H1 (cell line): ENCODE data around the gene SENP3. TPM values are rescaled to one million over a fixed set of nuclear protein-coding genes. Genes with fewer than 3 reads are reported as not detected.
A peak's percentile ranks its signal among the peaks of the same experiment; 100 is the strongest.

ENCODE experiments used
- CTCF ChIA-PET: fragments of 300-600 bp; sonication (Branson Sonifier 250); formaldehyde crosslinking; loops from one replicate; lab custom pipeline; 2021; ENCODE audit not compliant: partially characterized antibody; lab: Charles Lee
- POLR2A ChIA-PET: fragments of 300-600 bp; sonication (Branson Sonifier 250); formaldehyde crosslinking; loops from one replicate; lab custom pipeline; 2021; ENCODE audit warnings: inconsistent platforms; ENCODE audit not compliant: partially characterized antibody; lab: Charles Lee
- DNase-seq, 2 experiments: peaks; one replicate each; pipeline versions ENCODE4 v3.0.0 to v3.0.0-alpha.2; 2010 to 2022; ENCODE audit warnings: low spot score in 2 of 2, low read depth in 1 of 2, mixed read lengths in 1 of 2
- FAIRE-seq: peaks from 2 replicates; lab custom pipeline; 2011; peaks lifted over from hg19 to GRCh38; lab: Jason Lieb, UNC
- H2AFZ ChIP-seq: 2 replicates; pipeline ENCODE4 v1.8.1; 2012; ENCODE audit warnings: low read length, inconsistent platforms
- H2AK5ac ChIP-seq: 2 replicates; pipeline ENCODE4 v1.6.1; 2013; ENCODE audit warnings: low read depth, low read length
- H2BK120ac ChIP-seq: replicated peaks from 2 replicates; pipeline ENCODE3; 2013; ENCODE audit warnings: low read depth, low read length, inconsistent platforms
- H2BK12ac ChIP-seq: 2 replicates; pipeline ENCODE4 v1.6.1; 2013; ENCODE audit warnings: low read depth, low read length
- H2BK15ac ChIP-seq: 2 replicates; pipeline ENCODE4 v1.6.1; 2013; ENCODE audit warnings: low read length
- H2BK20ac ChIP-seq: 2 replicates; pipeline ENCODE4 v1.6.1; 2013; ENCODE audit warnings: low read length
- H2BK5ac ChIP-seq: 2 replicates; pipeline ENCODE4 v1.6.1; 2013; ENCODE audit warnings: low read depth, low read length
- H3K14ac ChIP-seq: 2 replicates; pipeline ENCODE4 v1.6.1; 2013; ENCODE audit warnings: inconsistent platforms; ENCODE audit not compliant: insufficient read length
- H3K18ac ChIP-seq: 2 replicates; pipeline ENCODE4 v1.6.1; 2013; ENCODE audit warnings: low read length; ENCODE audit errors: extremely low read depth
- H3K23ac ChIP-seq: 2 replicates; pipeline ENCODE4 v1.6.1; 2013; ENCODE audit warnings: inconsistent platforms; ENCODE audit not compliant: insufficient read length
- H3K23me2 ChIP-seq: 2 replicates; pipeline ENCODE4 v1.6.1; 2013; ENCODE audit warnings: low read depth, low read length
- H3K27ac ChIP-seq: 2 replicates; pipeline ENCODE4 v1.6.1; 2011; ENCODE audit warnings: low read depth, low read length, inconsistent platforms
- H3K27me3 ChIP-seq, 4 experiments: replicated peaks in 1 of 4; 1 replicate in 1 of 4; 2 replicates in 3 of 4; pipeline versions ENCODE4 v1.6.1 to v1.8.1; 2011 to 2013; ENCODE audit warnings: low read length in 3 of 4, mild to moderate bottlenecking in 3 of 4, inconsistent platforms in 2 of 4, mixed read lengths in 2 of 4, moderate library complexity in 1 of 4; ENCODE audit not compliant: control insufficient read depth in 3 of 4, insufficient read depth in 3 of 4; ENCODE audit errors: extremely low read depth in 1 of 4
- H3K36me3 ChIP-seq, 4 experiments: 2 replicates each; pipeline versions ENCODE4 v1.6.1 to v1.8.1; 2011 to 2013; ENCODE audit warnings: mild to moderate bottlenecking in 4 of 4, low read length in 3 of 4, moderate library complexity in 2 of 4, control low read depth in 1 of 4, inconsistent platforms in 1 of 4; ENCODE audit not compliant: insufficient read depth in 4 of 4, control insufficient read depth in 2 of 4
- H3K4ac ChIP-seq: replicated peaks from 2 replicates; pipeline ENCODE3; 2013; ENCODE audit warnings: low read length, low read depth, mixed read lengths, inconsistent platforms; ENCODE audit not compliant: insufficient read length
- H3K4me1 ChIP-seq, 4 experiments: replicated peaks in 1 of 4; 1 replicate in 1 of 4; 2 replicates in 3 of 4; pipeline versions ENCODE4 v1.6.1 to v1.8.1; 2011 to 2013; ENCODE audit warnings: low read length in 3 of 4, inconsistent platforms in 2 of 4, mixed read lengths in 1 of 4; ENCODE audit not compliant: insufficient read depth in 4 of 4, control insufficient read depth in 3 of 4
- H3K4me2 ChIP-seq, 2 experiments: 2 replicates each; pipeline versions ENCODE4 v1.6.1 to v1.8.1; 2011 to 2013; ENCODE audit warnings: low read depth in 2 of 2, low read length in 2 of 2, control low read depth in 1 of 2, inconsistent platforms in 1 of 2, mild to moderate bottlenecking in 1 of 2; ENCODE audit not compliant: insufficient read depth in 1 of 2
- H3K4me3 ChIP-seq, 4 experiments: fragments of 200-600, 300-600 bp in 1 of 4; sonication (generic), shearing (Covaris generic), sonication (Bioruptor Twin) in 1 of 4; 2 replicates each; pipeline versions ENCODE4 v1.5.1 to v1.8.1; 2011 to 2016; ENCODE audit warnings: low read length in 4 of 4, low read depth in 3 of 4, control low read depth in 2 of 4, inconsistent platforms in 2 of 4, mild to moderate bottlenecking in 2 of 4, mixed read lengths in 1 of 4, moderate library complexity in 1 of 4; ENCODE audit not compliant: insufficient read depth in 2 of 4; ENCODE audit errors: extremely low read depth in 1 of 4
- H3K56ac ChIP-seq: replicated peaks from 2 replicates; pipeline ENCODE3; 2013; ENCODE audit warnings: low read depth, mild to moderate bottlenecking, mixed read lengths, low read length, inconsistent platforms; ENCODE audit not compliant: insufficient read length
- H3K79me1 ChIP-seq: 2 replicates; pipeline ENCODE4 v1.6.1; 2013; ENCODE audit warnings: low read depth, low read length, control low read depth
- H3K79me2 ChIP-seq, 2 experiments: 2 replicates each; pipeline versions ENCODE4 v1.6.1 to v1.8.1; 2012 to 2013; ENCODE audit warnings: low read length in 2 of 2, mild to moderate bottlenecking in 2 of 2, inconsistent platforms in 1 of 2; ENCODE audit not compliant: insufficient read depth in 2 of 2, control insufficient read depth in 1 of 2
- H3K9ac ChIP-seq, 4 experiments: replicated peaks in 1 of 4; 1 replicate in 1 of 4; 2 replicates in 3 of 4; pipeline versions ENCODE4 v1.6.1 to v1.8.1; 2011 to 2013; ENCODE audit warnings: low read depth in 3 of 4, low read length in 3 of 4, control low read depth in 2 of 4, mild to moderate bottlenecking in 2 of 4, moderate library complexity in 2 of 4, inconsistent platforms in 1 of 4; ENCODE audit errors: extremely low read depth in 1 of 4
- H3K9me3 ChIP-seq, 2 experiments: 2 replicates each; pipeline versions ENCODE4 v1.6.1 to v1.8.1; 2012 to 2013; ENCODE audit warnings: mild to moderate bottlenecking in 2 of 2, moderate library complexity in 2 of 2, control low read depth in 1 of 2, inconsistent platforms in 1 of 2, low read depth in 1 of 2, low read length in 1 of 2, mixed read lengths in 1 of 2; ENCODE audit not compliant: insufficient read depth in 2 of 2
- H4K20me1 ChIP-seq, 2 experiments: replicated peaks in 1 of 2; 2 replicates each; pipeline versions ENCODE3 to v1.8.1; 2011 to 2013; ENCODE audit warnings: inconsistent platforms in 2 of 2, low read length in 2 of 2, mild to moderate bottlenecking in 1 of 2; ENCODE audit not compliant: insufficient read depth in 2 of 2, control insufficient read depth in 1 of 2
- H4K5ac ChIP-seq: 2 replicates; pipeline ENCODE4 v1.6.1; 2013; ENCODE audit warnings: low read length, low read depth, mixed read lengths, inconsistent platforms; ENCODE audit not compliant: insufficient read length
- H4K8ac ChIP-seq: 2 replicates; pipeline ENCODE4 v1.8.0; 2013; ENCODE audit warnings: mild to moderate bottlenecking, moderate library complexity, low read length, inconsistent platforms; ENCODE audit not compliant: insufficient read depth; ENCODE audit errors: extremely low read depth
- H4K91ac ChIP-seq: replicated peaks from 2 replicates; pipeline ENCODE3; 2013; ENCODE audit warnings: low read length, mixed read lengths, inconsistent platforms; ENCODE audit not compliant: insufficient read length
- ASH2L ChIP-seq: fragments of 200-600, 300-600 bp; sonication (generic); IDR thresholded peaks from one replicate; pipeline ENCODE4 v1.7.1; 2017; ENCODE audit warnings: low read length
- BACH1 ChIP-seq: IDR thresholded peaks from 2 replicates; pipeline ENCODE4 v1.6.1; 2012; ENCODE audit warnings: low read length, improper control_type of control experiment
- BRCA1 ChIP-seq: IDR thresholded peaks from 2 replicates; pipeline ENCODE4 v1.6.1; 2012; ENCODE audit warnings: low read depth, low read length, improper control_type of control experiment
- CHD2 ChIP-seq: IDR thresholded peaks from 2 replicates; pipeline ENCODE4 v1.6.1; 2012; ENCODE audit warnings: low read length, improper control_type of control experiment
- GTF2F1 ChIP-seq: IDR thresholded peaks from 2 replicates; pipeline ENCODE4 v1.6.1; 2012; ENCODE audit warnings: low read depth, low read length, improper control_type of control experiment, borderline replicate concordance
- NANOG ChIP-seq: IDR thresholded peaks from 2 replicates; pipeline ENCODE4 v1.6.1; 2011; ENCODE audit warnings: low read length, low read depth, mild to moderate bottlenecking, inconsistent platforms; ENCODE audit not compliant: insufficient read depth, poor library complexity, severe bottlenecking
- PHF8 ChIP-seq: fragments of 200-600 bp; sonication (generic); conservative IDR thresholded peaks from 2 replicates; pipeline ENCODE4 v1.7.1; 2012; ENCODE audit warnings: low read depth, mild to moderate bottlenecking, inconsistent platforms, low read length, moderate library complexity
- POLR2AphosphoS5 ChIP-seq: IDR thresholded peaks from 2 replicates; pipeline ENCODE4 v1.6.1; 2011; ENCODE audit warnings: low read depth, low read length
- SIX5 ChIP-seq: IDR thresholded peaks from 2 replicates; pipeline ENCODE4 v1.6.1; 2011; ENCODE audit warnings: mild to moderate bottlenecking, low read depth, low read length
- SRF ChIP-seq: IDR thresholded peaks from 2 replicates; pipeline ENCODE4 v1.6.1; 2011; ENCODE audit warnings: mild to moderate bottlenecking, low read depth, low read length, moderate library complexity
- TBP ChIP-seq: IDR thresholded peaks from 2 replicates; pipeline ENCODE4 v1.6.1; 2011; ENCODE audit warnings: low read depth, low read length, improper control_type of control experiment
- TEAD4 ChIP-seq: IDR thresholded peaks from 2 replicates; pipeline ENCODE4 v1.6.1; 2012; ENCODE audit warnings: low read depth, low read length, inconsistent platforms, mixed read lengths
- WGBS, 2 experiments: shearing (Covaris generic) in 1 of 2; methylation state at CpG; one replicate each; pipeline versions ENCODE4 v1.1.6 to v1.1.7; 2013 to 2015; ENCODE audit warnings: low lambda C conversion rate in 2 of 2, mixed read lengths in 2 of 2, inconsistent platforms in 1 of 2, low coverage in 1 of 2, missing lambda C conversion rate in 1 of 2; ENCODE audit not compliant: insufficient replicate concordance in 2 of 2, insufficient coverage in 1 of 2, insufficient read length in 1 of 2; ENCODE audit errors: extremely low coverage in 1 of 2, missing lambda C conversion rate in 1 of 2; 5-methylcytosine and 5-hydroxymethylcytosine counted together
- polyA plus RNA-seq, 7 experiments: library from polyadenylated mRNA; depleted of rRNA in 3 of 7; stranded (reverse) in 5 of 7; unstranded in 2 of 7; fragments of >200 nt in 5 of 7; fragments of 200-250 nt in 2 of 7; gene quantifications; 1 replicate in 5 of 7; 2 replicates in 1 of 7; 4 replicates in 1 of 7; pipeline versions ENCODE4 v1.2.1 to v1.2.3, GENCODE V29; 2011 to 2013; ENCODE audit warnings: missing spikeins in 2 of 7, mixed read lengths in 2 of 7
- total RNA-seq: library from RNA; stranded (reverse); fragmentation: NEBNext Ultra II Directional; extraction: Animal tissue kit (Norgen Biotek cat#: 25700); gene quantifications from 2 replicates; pipeline ENCODE4 v1.2.1, GENCODE V29; 2021

Gene SENP3
- total and polyA plus RNA-seq, 2 of the 8 experiments (the other 6 are each of a cell fraction or from before 2014, with no cell fraction given), result 86.2 to 129 TPM

- Histone ChIP-seq H2AK5ac (no peak overlapping the region), H3K4me2 (peak overlapping the region; percentile 71 to 97), H3K4me1 (peaks cover 4 to 10% (median 7%) of the 10 kb centered on the region in 4 experiments), H3K23ac (no peak overlapping the region), H4K5ac (peak overlapping the region; percentile 77), H2BK120ac (no peak overlapping the region), H4K8ac (peak overlapping the region; percentile 98; the same call in 1 of the 2 replicates), H4K20me1 (peaks cover 27 to 34% of the 10 kb centered on the region in 2 experiments), H3K36me3 (peaks cover 51 to 75% (median 67%) of the 10 kb centered on the region in 4 experiments), H3K18ac (peak overlapping the region; percentile 94), H2BK20ac (no peak overlapping the region), H3K4ac (peak overlapping the region; percentile 98), H3K56ac (peak overlapping the region; percentile 83), H3K14ac (peak overlapping the region; percentile 18), H3K27me3 (no peaks in the 10 kb centered on the region), H3K9ac (peak overlapping the region; percentile 98 to 100 (median 99)), H3K4me3 (peak overlapping the region; percentile 97 to 99 (median 98)), H2BK5ac (peak overlapping the region; percentile 98), H3K23me2 (peaks cover 4% of the 10 kb centered on the region), H3K79me2 (peaks cover 23 to 39% of the 10 kb centered on the region in 2 experiments), H4K91ac (peak overlapping the region; percentile 98), H2BK15ac (no peak overlapping the region), H2AFZ (no peak overlapping the region), H3K9me3 (no peaks in the 10 kb centered on the region), H3K79me1 (peaks cover 6% of the 10 kb centered on the region), H3K27ac (peak overlapping the region; percentile 99), H2BK12ac (no peak overlapping the region)
- 1% methylated on average over 28 of the region's 71 CpGs; no CpG with 5 or more reads in 1 of the 2 experiments for WGBS, 2 experiments
- peak in 1 of 2 experiments; percentile 82 for DNase-seq
- no peak for FAIRE-seq
- CTCF ChIA-PET, result interaction anchor here (0.6 to 3.6 kb wide), 5 partner anchors 10 to 217 kb away, joined by 3 to 24 read pairs (median 5); partner anchors contain the start of genes MPDU1 and SOX15
- POLR2A ChIA-PET, result interaction anchor here (0.7 to 37.5 kb wide), 39 partner anchors 9 to 366 kb away, joined by 3 to 1144 read pairs (median 4); partner anchors contain the start of genes ACAP1, ATP1B2, CD68 and CTDNEP1
- TF ChIP-seq NANOG (peak; percentile 42), SIX5 (no peak), PHF8 (peak; percentile 53; the same call in 1 of the 2 replicates), TEAD4 (no peak), ASH2L (peak; percentile 8), TBP (peak; percentile 80; the same call in 1 of the 2 replicates), BRCA1 (no peak), SRF (peak; percentile 20; the same call in 1 of the 2 replicates), POLR2AphosphoS5 (peak; percentile 94), CHD2 (peak; percentile 29; the same call in 1 of the 2 replicates), BACH1 (no peak), GTF2F1 (no peak)
These were observed 11.8 kb downstream of the SENP3 start for GRCh38 chr17:7573324-7574080.
